ENCODE data around the gene CSNK2A3.

Gene CSNK2A3

GRCh38 chr11:11335043-11335442 is 18.0 kb downstream of the CSNK2A3 start:
- no peak for DNase-seq (ENCODE audit: low read depth)

- DNase-seq (ENCODE audit: low read depth), result no peak
Measured at GRCh38 chr11:11334607-11335006, 18.4 kb downstream of the CSNK2A3 start.

GRCh38 chr11:11332141-11332710 is 20.8 kb downstream of the CSNK2A3 start:
- no peak for DNase-seq (ENCODE audit: low read depth)

- no peak for DNase-seq (ENCODE audit: low read depth)
Measured at GRCh38 chr11:11329062-11329806, 23.8 kb downstream of the CSNK2A3 start.

- no peak for DNase-seq (ENCODE audit: low read depth)
Measured at GRCh38 chr11:11324090-11324489, 29.0 kb downstream of the CSNK2A3 start.

- DNase-seq (ENCODE audit: low read depth), result no peak
Measured at GRCh38 chr11:11322101-11322500, 30.9 kb downstream of the CSNK2A3 start.

- DNase-seq (ENCODE audit: low read depth), result no peak
Measured at GRCh38 chr11:11320825-11321224, 32.2 kb downstream of the CSNK2A3 start.

- no peak for DNase-seq (ENCODE audit: low read depth)
Measured at GRCh38 chr11:11318961-11319360, 34.1 kb downstream of the CSNK2A3 start.

- no peak for DNase-seq (ENCODE audit: low read depth)
Measured at GRCh38 chr11:11318461-11318860, 34.6 kb downstream of the CSNK2A3 start.

GRCh38 chr11:11316651-11317230 is 36.3 kb downstream of the CSNK2A3 start:
- no peak for DNase-seq (ENCODE audit: low read depth)

GRCh38 chr11:11313902-11314692 is 39.0 kb downstream of the CSNK2A3 start:
- no peak for DNase-seq (ENCODE audit: low read depth)

- no peak for DNase-seq (ENCODE audit: low read depth)
Measured at GRCh38 chr11:11313426-11313825, 39.6 kb downstream of the CSNK2A3 start.

- DNase-seq (ENCODE audit: low read depth), result no peak
Measured at GRCh38 chr11:11312738-11313137, 40.3 kb downstream of the CSNK2A3 start.

- DNase-seq (ENCODE audit: low read depth), result no peak
Measured at GRCh38 chr11:11311169-11311568, 41.9 kb downstream of the CSNK2A3 start.

- no peak for DNase-seq (ENCODE audit: low read depth)
Measured at GRCh38 chr11:11309906-11310305, 43.1 kb downstream of the CSNK2A3 start.

- no peak for DNase-seq (ENCODE audit: low read depth)
Measured at GRCh38 chr11:11308249-11308648, 44.8 kb downstream of the CSNK2A3 start.

GRCh38 chr11:11306855-11307254 is 46.2 kb downstream of the CSNK2A3 start:
- no peak for DNase-seq (ENCODE audit: low read depth)

GRCh38 chr11:11304550-11304949 is 48.5 kb downstream of the CSNK2A3 start:
- DNase-seq (ENCODE audit: low read depth), result no peak

GRCh38 chr11:11302565-11302964 is 50.5 kb downstream of the CSNK2A3 start:
- DNase-seq (ENCODE audit: low read depth), result no peak

Measured in T-helper 22 cell (primary cell).